ENCODE measurements around the gene C12orf57.

DNA sequence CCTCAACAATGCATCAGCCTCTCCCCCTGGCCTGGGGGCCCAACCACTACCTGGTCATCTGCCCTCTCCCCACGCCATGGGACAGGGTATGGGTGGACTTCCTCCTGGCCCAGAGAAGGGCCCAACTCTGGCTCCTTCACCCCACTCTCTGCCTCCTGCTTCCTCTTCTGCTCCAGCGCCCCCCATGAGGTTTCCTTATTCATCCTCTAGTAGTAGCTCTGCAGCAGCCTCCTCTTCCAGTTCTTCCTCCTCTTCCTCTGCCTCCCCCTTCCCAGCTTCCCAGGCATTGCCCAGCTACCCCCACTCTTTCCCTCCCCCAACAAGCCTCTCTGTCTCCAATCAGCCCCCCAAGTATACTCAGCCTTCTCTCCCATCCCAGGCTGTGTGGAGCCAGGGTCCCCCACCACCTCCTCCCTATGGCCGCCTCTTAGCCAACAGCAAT, 7.6 kb upstream of the C12orf57 start:
- no peak for TF ChIP-seq POLR2AphosphoS5 (IDR thresholded peaks at IDR 0.05)
- TF ChIP-seq CTCF (IDR thresholded peaks at IDR 0.05) = no peak

Data from transverse colon (tissue), 4 donors.